Prostate gland (tissue), 2 donors: ENCODE measurements around the gene TNFRSF6B. TPM values are rescaled to one million over a fixed set of nuclear protein-coding genes. Genes with fewer than 3 reads are reported as not detected.

ENCODE experiments used
- DNase-seq: peaks from one replicate; pipeline ENCODE4 v3.0.0-alpha.2; 2019; ENCODE audit warnings: low spot score
- H3K27ac ChIP-seq, 2 donors: fragments of 200-600 bp; sonication (generic); 2 replicates each; pipeline ENCODE4 v1.5.1; 2017 to 2019
- H3K27me3 ChIP-seq: fragments of 200-600 bp; sonication (generic); replicated peaks from 2 replicates; pipeline ENCODE4 v1.5.1; 2019; ENCODE audit not compliant: insufficient read depth
- H3K36me3 ChIP-seq, 2 donors: fragments of 200-600 bp; sonication (generic); 1 replicate in 1 of 2; 2 replicates in 1 of 2; pipeline versions ENCODE4 v1.5.1 to v1.8.1; 2017 to 2019
- H3K4me1 ChIP-seq: fragments of 200-600 bp; sonication (generic); replicated peaks from 2 replicates; pipeline ENCODE4 v1.5.1; 2019
- H3K4me3 ChIP-seq, 2 donors: fragments of 200-600 bp; sonication (generic); 2 replicates each; pipeline ENCODE4 v1.5.1; 2017 to 2019
- H3K9me3 ChIP-seq: fragments of 200-600 bp; sonication (generic); 2 replicates; pipeline ENCODE4 v1.5.1; 2017
- CTCF ChIP-seq, 4 experiments: fragments of 200-600 bp in 2 of 4; fragments of 450-650 bp in 2 of 4; sonication (generic) in 2 of 4; IDR thresholded peaks; 1 replicate in 3 of 4; 2 replicates in 1 of 4; pipeline ENCODE4 v1.5.1; 2016 to 2019; ENCODE audit warnings: antibody characterized with exemption in 4 of 4, mild to moderate bottlenecking in 2 of 4, moderate library complexity in 2 of 4
- POLR2A ChIP-seq: fragments of 450-650 bp; IDR thresholded peaks from one replicate; pipeline ENCODE4 v1.6.1; 2016; ENCODE audit warnings: antibody characterized with exemption, mild to moderate bottlenecking
- POLR2AphosphoS5 ChIP-seq: sonication (generic); formaldehyde crosslinking; IDR thresholded peaks from one replicate; pipeline ENCODE4 v1.6.1; 2017; ENCODE audit warnings: antibody characterized with exemption
- WGBS: methylation state at CpG from one replicate; pipeline ENCODE4 v1.1.5; 2018; 5-methylcytosine and 5-hydroxymethylcytosine counted together
- intact Hi-C: fragments of 100-400 bp; cut with DNase I; formaldehyde crosslinking; loops from one replicate; pipeline ENCODE4 v1.14.2; 2022
- small RNA-seq, 2 donors: library from RNA; depleted of rRNA; stranded (forward); fragments of <200 nt; gene quantifications; one replicate each; pipeline ENCODE3, GENCODE V24; 2016
- total RNA-seq, 2 donors: library from RNA; depleted of rRNA; stranded (reverse); fragments of >200 nt; gene quantifications; one replicate each; pipeline ENCODE4 v1.1.0, GENCODE V29; 2016

TNFRSF6B gene
- total RNA-seq, 2 donors from 2014 or later: 6.7 to 12.2 TPM

DNA sequence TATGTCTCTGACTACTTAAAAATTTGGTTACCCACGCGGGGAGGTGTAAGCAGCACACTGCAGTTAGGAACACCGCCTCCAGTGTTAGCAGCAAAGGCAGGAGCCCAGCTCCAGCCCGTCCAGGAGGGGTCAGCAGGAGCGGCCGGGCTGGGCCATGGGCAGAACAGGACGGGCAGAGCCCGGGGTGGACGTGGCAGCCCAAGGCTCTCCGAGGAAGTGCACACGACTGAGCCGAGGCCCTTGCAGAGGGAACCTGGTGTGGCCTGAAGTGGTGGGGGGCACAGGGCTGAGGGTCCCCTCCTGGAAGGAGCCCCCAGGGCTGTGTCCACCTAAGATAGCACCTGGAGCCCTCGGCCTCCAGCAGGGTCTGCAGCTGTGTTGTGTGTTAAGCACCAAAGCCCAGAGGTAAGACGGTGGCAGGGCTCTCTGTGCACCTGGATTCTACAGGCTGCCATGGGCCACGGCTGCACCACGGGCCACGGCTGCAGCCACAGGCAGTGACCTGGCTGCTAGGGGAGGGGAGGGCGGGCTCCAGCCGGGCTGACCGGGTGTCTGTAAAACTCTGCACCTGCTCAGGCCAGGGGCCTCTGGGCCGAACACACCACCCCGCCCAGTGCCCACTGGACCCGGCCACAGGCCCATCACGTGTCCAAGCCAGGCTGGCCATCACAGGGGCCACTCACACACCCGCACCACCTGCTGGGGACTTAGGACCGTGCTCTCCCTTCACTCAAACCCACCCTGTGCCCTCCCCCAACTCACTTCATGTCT lies 49.7 kb downstream of the TNFRSF6B start:
- Histone ChIP-seq H3K9me3 (no peaks in the 10 kb centered on the region), H3K36me3 (no peaks in the 10 kb centered on the region), H3K4me1 (peaks cover 21% of the 10 kb centered on the region), H3K27me3 (no peaks in the 10 kb centered on the region), H3K4me3 (no peak overlapping the region), H3K27ac (no peak overlapping the region)
- 80% methylated on average over 22 of the region's 26 CpGs for WGBS
- intact Hi-C loops: loop anchor here (10.0 kb wide), 1 partner anchor 219 kb away; the partner anchor contains the start of gene ZNF512B
- TF ChIP-seq POLR2AphosphoS5: no peak
- no peak for TF ChIP-seq CTCF (IDR thresholded peaks at IDR 0.05)
- no peak for TF ChIP-seq POLR2A
- no peak for DNase-seq

- H3K36me3 ChIP-seq: no peaks in the 10 kb centered on the region
- H3K4me1 ChIP-seq: peaks cover 14% of the 10 kb centered on the region
- intact Hi-C loops: loop anchor here (10.0 kb wide), 1 partner anchor 218 kb away; the partner anchor contains the start of gene ZNF512B
- TF ChIP-seq POLR2A (no peak), CTCF (IDR thresholded peaks at IDR 0.05) (no peak)
- no peak overlapping the region for H3K4me3 ChIP-seq
- H3K27me3 ChIP-seq: no peaks in the 10 kb centered on the region
- DNase-seq: no peak
- H3K9me3 ChIP-seq: no peaks in the 10 kb centered on the region
- WGBS: 95% methylated on average over 47 of the region's 47 CpGs
- no peak overlapping the region for H3K27ac ChIP-seq
Observed at GRCh38 chr20:63746751-63747315, 50.4 kb downstream of the TNFRSF6B start.

GRCh38 chr20:63747622-63748069 lies 51.2 kb downstream of the TNFRSF6B start:
- H3K27me3 ChIP-seq: no peaks in the 10 kb centered on the region
- intact Hi-C loops: loop anchor here (10.0 kb wide), 1 partner anchor 217 kb away; the partner anchor contains the start of gene ZNF512B
- no peaks in the 10 kb centered on the region for H3K36me3 ChIP-seq
- no peak for TF ChIP-seq POLR2A
- TF ChIP-seq POLR2AphosphoS5: no peak
- no peak for TF ChIP-seq CTCF (IDR thresholded peaks at IDR 0.05)
- 81% methylated on average over 9 of the region's 13 CpGs for WGBS
- no peak overlapping the region for H3K4me3 ChIP-seq
- DNase-seq: no peak
- no peaks in the 10 kb centered on the region for H3K9me3 ChIP-seq
- H3K4me1 ChIP-seq: peaks cover 6% of the 10 kb centered on the region
- H3K27ac ChIP-seq: no peak overlapping the region

Small RNA genes within 50 kb of the gene (small RNA-seq; reads per million reads assigned to genes)
- gene LIME1 (0 reads per million in 2 donors), gene TNFRSF6B (0 reads per million in 2 donors)

Other genes starting within 250 kb of the TNFRSF6B start
- gene KCNQ2, start 224.0 kb upstream of the TNFRSF6B start, total RNA-seq: 10 to 100 TPM in 1 of 2 donors, under 1 TPM in 1; 0.46 to 35.6 TPM
- gene EEF1A2, start 197.6 kb upstream of the TNFRSF6B start, total RNA-seq: 10 to 100 TPM; 13.4 to 20.9 TPM
- 100 to 1,000 TPM; 602 to 609 TPM for gene PPDPF, start 175.9 kb upstream of the TNFRSF6B start, total RNA-seq
- gene PTK6, start 159.3 kb upstream of the TNFRSF6B start, total RNA-seq: 1 to 10 TPM in 1 of 2 donors, under 1 TPM in 1; 0.77 to 1.1 TPM
- gene SRMS, start 148.9 kb upstream of the TNFRSF6B start, total RNA-seq: 1 to 10 TPM in 1 of 2 donors, under 1 TPM in 1; 0.34 to 1.6 TPM
- 10 to 100 TPM in 1 of 2 donors, 1 to 10 TPM in 1; 1.8 to 12.1 TPM for gene FNDC11, start 142.5 kb upstream of the TNFRSF6B start, total RNA-seq
- gene HELZ2, start 122.4 kb upstream of the TNFRSF6B start, total RNA-seq: 10 to 100 TPM; 37.1 to 46.1 TPM
- 10 to 100 TPM; 18.4 to 27.9 TPM for gene GMEB2, start 69.6 kb upstream of the TNFRSF6B start, total RNA-seq
- 10 to 100 TPM; 21.2 to 24.5 TPM for gene STMN3, start 43.2 kb upstream of the TNFRSF6B start, total RNA-seq
- gene RTEL1, start 38.3 kb upstream of the TNFRSF6B start, total RNA-seq: 10 to 100 TPM; 21.8 to 42.6 TPM
- 10 to 100 TPM; 36.8 to 50.8 TPM for gene ARFRP1, start 11.3 kb downstream of the TNFRSF6B start, total RNA-seq
- 10 to 100 TPM; 29.3 to 55.5 TPM for gene ZGPAT, start 11.4 kb downstream of the TNFRSF6B start, total RNA-seq
- 10 to 100 TPM; 35.0 to 44.4 TPM for gene LIME1, start 40.0 kb downstream of the TNFRSF6B start, total RNA-seq
- gene SLC2A4RG, start 43.1 kb downstream of the TNFRSF6B start, total RNA-seq: 100 to 1,000 TPM; 140 to 155 TPM
- 10 to 100 TPM in 1 of 2 donors, 1 to 10 TPM in 1; 7.9 to 12.2 TPM for gene ZBTB46, start 134.6 kb downstream of the TNFRSF6B start, total RNA-seq
- 1 to 10 TPM in 1 of 2 donors, not detected in 1; 1.6 TPM for gene ABHD16B, start 164.8 kb downstream of the TNFRSF6B start, total RNA-seq
- 100 to 1,000 TPM; 105 to 127 TPM for gene TPD52L2, start 168.6 kb downstream of the TNFRSF6B start, total RNA-seq
- gene DNAJC5, start 198.5 kb downstream of the TNFRSF6B start, total RNA-seq: 10 to 100 TPM; 44.4 to 66.6 TPM